ENCODE results near the gene CORO2B.

CORO2B gene

DNA sequence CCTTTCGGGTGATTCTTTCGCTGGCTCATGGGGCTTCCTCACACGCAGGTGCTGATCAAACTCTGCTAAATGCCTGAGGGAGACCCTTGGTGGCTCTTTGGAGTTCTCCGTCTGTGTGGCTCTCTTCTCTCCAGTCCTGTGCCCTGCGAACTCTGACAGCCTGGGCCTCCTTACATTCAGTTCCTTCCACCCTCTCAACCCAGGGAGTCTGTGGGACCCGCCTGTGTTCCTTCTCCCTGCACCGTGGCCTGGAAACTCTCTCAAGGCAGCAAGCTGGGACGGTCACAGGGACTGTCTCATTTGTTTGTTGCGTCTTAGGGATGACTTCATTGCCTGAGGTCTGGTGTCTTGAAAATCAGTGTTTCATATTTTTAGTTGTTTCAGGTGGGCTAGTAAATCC, 37.0 kb upstream of the CORO2B start:
- Histone ChIP-seq H3K27me3 (ENCODE audit: insufficient read depth, poor library complexity, severe bottlenecking) (no peaks in the 10 kb centered on the region), H3K27ac (replicated peaks) (no peak overlapping the region), H3K4me3 (replicated peaks; ENCODE audit: insufficient read depth, low read length) (no peak overlapping the region)
- DNase-seq (ENCODE audit: low read depth in 1 of 2, low spot score in 1 of 2): no peak
- no peak for TF ChIP-seq GABPA (IDR thresholded peaks at IDR 0.05; ENCODE audit: low read depth)
- TF ChIP-seq POLR2AphosphoS5 (IDR thresholded peaks at IDR 0.05; ENCODE audit: low read depth): no peak
- TF ChIP-seq CTCF (IDR thresholded peaks at IDR 0.05; ENCODE audit: insufficient read depth, low read length): no peak
- no peak for TF ChIP-seq REST (IDR thresholded peaks at IDR 0.05; ENCODE audit: insufficient replicate concordance, low read depth)
- TF ChIP-seq SPI1 (IDR thresholded peaks at IDR 0.05; ENCODE audit: borderline replicate concordance, low read depth): no peak

GRCh38 chr15:68542348-68542747, 36.4 kb upstream of the CORO2B start:
- Histone ChIP-seq H3K27me3 (ENCODE audit: insufficient read depth, poor library complexity, severe bottlenecking) (no peaks in the 10 kb centered on the region), H3K4me3 (replicated peaks; ENCODE audit: insufficient read depth, low read length) (no peak overlapping the region), H3K27ac (replicated peaks) (no peak overlapping the region)
- TF ChIP-seq GABPA (IDR thresholded peaks at IDR 0.05; ENCODE audit: low read depth): no peak
- no peak for TF ChIP-seq REST (IDR thresholded peaks at IDR 0.05; ENCODE audit: insufficient replicate concordance, low read depth)
- no peak for TF ChIP-seq SPI1 (IDR thresholded peaks at IDR 0.05; ENCODE audit: borderline replicate concordance, low read depth)
- no peak for TF ChIP-seq CTCF (IDR thresholded peaks at IDR 0.05; ENCODE audit: insufficient read depth, low read length)
- TF ChIP-seq POLR2AphosphoS5 (IDR thresholded peaks at IDR 0.05; ENCODE audit: low read depth): no peak
- no peak for DNase-seq (ENCODE audit: low read depth in 1 of 2, low spot score in 1 of 2)

- Histone ChIP-seq H3K4me3 (replicated peaks; ENCODE audit: insufficient read depth, low read length) (no peak overlapping the region), H3K27ac (replicated peaks) (no peak overlapping the region), H3K27me3 (ENCODE audit: insufficient read depth, poor library complexity, severe bottlenecking) (no peaks in the 10 kb centered on the region)
- no peak for TF ChIP-seq CTCF (IDR thresholded peaks at IDR 0.05; ENCODE audit: insufficient read depth, low read length)
- no peak for DNase-seq (ENCODE audit: low read depth in 1 of 2, low spot score in 1 of 2)
These were observed 36.0 kb upstream of the CORO2B start for GRCh38 chr15:68542771-68543164.

DNA sequence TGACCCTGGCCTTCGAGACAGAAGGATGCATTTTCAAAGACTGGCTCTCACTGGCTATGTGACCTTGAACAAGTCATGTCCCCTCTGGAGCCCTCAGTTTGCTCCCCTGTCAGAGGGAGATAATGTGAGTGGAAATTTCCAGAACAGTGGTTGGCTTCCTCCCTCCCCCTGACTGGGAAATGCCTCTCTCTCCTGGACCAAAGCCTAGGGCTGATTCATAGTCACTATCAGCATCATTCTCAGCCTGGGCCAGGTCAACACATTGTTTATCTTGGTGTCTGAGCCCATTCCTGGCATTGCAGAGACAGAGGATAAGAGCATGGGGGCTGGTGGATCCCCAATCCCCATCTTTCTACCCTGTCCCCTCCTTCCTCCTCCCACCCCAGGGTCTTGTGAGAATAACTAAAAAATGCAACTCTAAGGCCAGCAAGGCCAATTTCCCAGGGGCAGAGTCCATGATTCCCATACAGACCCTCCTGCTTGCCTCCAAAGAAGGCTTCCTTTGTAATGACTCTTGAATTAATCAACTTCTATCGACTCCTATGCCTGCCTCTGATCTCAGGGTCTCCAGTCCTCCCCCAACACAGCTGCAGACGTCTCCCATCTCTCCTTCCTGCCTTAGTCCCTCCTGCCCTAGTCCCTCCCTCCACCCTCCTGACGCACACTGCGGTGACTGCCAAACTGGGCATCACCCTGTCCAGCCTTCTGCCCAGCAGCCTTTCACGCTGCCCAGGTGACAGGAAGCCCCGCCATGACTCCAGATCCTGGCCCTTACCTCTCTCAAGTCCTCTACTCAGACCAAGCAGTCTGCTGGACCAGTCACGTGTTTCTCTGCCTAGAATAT, 35.4 kb upstream of the CORO2B start:
- no peak overlapping the region for H3K4me3 ChIP-seq (replicated peaks; ENCODE audit: insufficient read depth, low read length)
- TF ChIP-seq SPI1 (IDR thresholded peaks at IDR 0.05; ENCODE audit: borderline replicate concordance, low read depth) (no peak), CTCF (IDR thresholded peaks at IDR 0.05; ENCODE audit: insufficient read depth, low read length) (no peak), GABPA (IDR thresholded peaks at IDR 0.05; ENCODE audit: low read depth) (no peak), POLR2AphosphoS5 (IDR thresholded peaks at IDR 0.05; ENCODE audit: low read depth) (no peak), REST (IDR thresholded peaks at IDR 0.05; ENCODE audit: insufficient replicate concordance, low read depth) (no peak)
- H3K27ac ChIP-seq (replicated peaks): no peak overlapping the region
- no peak for DNase-seq (ENCODE audit: low read depth in 1 of 2, low spot score in 1 of 2)
- no peaks in the 10 kb centered on the region for H3K27me3 ChIP-seq (ENCODE audit: insufficient read depth, poor library complexity, severe bottlenecking)
